ENCODE data around the gene PAK6.

The PAK6 gene

DNA sequence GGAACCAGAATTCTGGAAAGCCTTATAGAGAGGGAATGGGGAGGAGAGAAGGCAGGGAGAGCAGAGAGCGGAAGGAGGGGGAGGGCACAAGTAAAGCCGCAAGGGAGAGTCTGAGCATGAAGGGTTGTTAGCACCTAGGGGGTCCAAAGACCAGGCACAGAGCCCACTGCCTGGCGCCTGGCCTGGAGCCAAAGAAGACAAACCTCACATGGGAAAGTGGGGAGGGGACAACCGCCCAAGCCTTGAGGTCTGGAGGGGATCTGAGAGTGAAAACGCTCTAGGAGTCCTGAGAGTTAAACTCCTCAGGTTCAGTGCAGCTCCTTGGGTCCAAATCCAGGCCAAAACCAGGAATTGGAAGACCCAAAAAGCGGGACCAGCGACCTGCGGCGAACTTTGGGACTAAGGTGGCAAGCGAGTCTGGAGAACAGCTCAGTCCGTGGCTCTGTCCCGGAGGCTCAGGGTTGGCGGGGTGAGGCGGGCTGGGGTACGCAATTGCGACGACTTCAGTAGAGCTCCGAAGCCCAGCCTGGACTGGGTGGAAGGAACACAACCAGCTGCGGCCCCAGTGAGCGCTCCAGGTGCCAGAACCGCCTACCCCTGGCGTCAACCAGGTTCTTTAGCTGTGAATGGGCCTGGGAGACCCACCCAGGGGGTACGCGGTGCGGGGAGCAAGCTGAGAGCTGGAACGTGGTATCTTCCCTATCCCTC lies 83.8 kb downstream of the PAK6 start:
- H3K9me3 ChIP-seq (ENCODE audit: insufficient read depth, low read length), result no peaks in the 10 kb centered on the region
- TF ChIP-seq EZH2phosphoT487 (IDR thresholded peaks at IDR 0.05; ENCODE audit: low read depth), result no peak
- TF ChIP-seq, protein P1, sequence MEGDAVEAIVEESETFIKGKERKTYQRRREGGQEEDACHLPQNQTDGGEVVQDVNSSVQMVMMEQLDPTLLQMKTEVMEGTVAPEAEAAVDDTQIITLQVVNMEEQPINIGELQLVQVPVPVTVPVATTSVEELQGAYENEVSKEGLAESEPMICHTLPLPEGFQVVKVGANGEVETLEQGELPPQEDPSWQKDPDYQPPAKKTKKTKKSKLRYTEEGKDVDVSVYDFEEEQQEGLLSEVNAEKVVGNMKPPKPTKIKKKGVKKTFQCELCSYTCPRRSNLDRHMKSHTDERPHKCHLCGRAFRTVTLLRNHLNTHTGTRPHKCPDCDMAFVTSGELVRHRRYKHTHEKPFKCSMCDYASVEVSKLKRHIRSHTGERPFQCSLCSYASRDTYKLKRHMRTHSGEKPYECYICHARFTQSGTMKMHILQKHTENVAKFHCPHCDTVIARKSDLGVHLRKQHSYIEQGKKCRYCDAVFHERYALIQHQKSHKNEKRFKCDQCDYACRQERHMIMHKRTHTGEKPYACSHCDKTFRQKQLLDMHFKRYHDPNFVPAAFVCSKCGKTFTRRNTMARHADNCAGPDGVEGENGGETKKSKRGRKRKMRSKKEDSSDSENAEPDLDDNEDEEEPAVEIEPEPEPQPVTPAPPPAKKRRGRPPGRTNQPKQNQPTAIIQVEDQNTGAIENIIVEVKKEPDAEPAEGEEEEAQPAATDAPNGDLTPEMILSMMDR (IDR thresholded peaks at IDR 0.05; ENCODE audit: low read depth, low read length), result no peak
- H2AFZ ChIP-seq (ENCODE audit: low read depth, low read length), result no peak overlapping the region
- H3K4me2 ChIP-seq (ENCODE audit: low read length), result peak overlapping the region; percentile 80
- H3K36me3 ChIP-seq (replicated peaks; ENCODE audit: low read depth, low read length), result peaks cover 23% of the 10 kb centered on the region
- H3K4me3 ChIP-seq (ENCODE audit: low read length), result peak overlapping the region; percentile 70
- no peak overlapping the region for H3K9ac ChIP-seq (ENCODE audit: low read length)
- H3K27me3 ChIP-seq (ENCODE audit: low read depth, low read length), result no peaks in the 10 kb centered on the region; the same call in 1 of the 2 replicates
- H3K27ac ChIP-seq (ENCODE audit: low read length), result no peak overlapping the region
- H3K4me1 ChIP-seq (ENCODE audit: low read length), result peaks cover 34% of the 10 kb centered on the region
- 0 out of 2 replicates have a peak, but pooled peaks cover 9% of the 10 kb centered on the region for H4K20me1 ChIP-seq (ENCODE audit: insufficient read depth, low read length)
- H3K79me2 ChIP-seq (ENCODE audit: low read length), result 0 out of 2 replicates have a peak, but pooled peaks cover 2% of the 10 kb centered on the region

GRCh38 chr15:40323239-40323952 lies 84.5 kb downstream of the PAK6 start, which contains the start of gene INAFM2:
INAFM2 (plus strand) TSS chr15:40323692; CDS start chr15:40324056, 364 bp downstream.
- Histone ChIP-seq H3K27ac (ENCODE audit: low read length) (no peak within 1 kb of the TSS), H2AFZ (ENCODE audit: low read depth, low read length) (no peak within 1 kb of the TSS), H3K4me1 (ENCODE audit: low read length) (peaks cover 27% of the 10 kb centered on the region), H3K27me3 (ENCODE audit: low read depth, low read length) (no peaks in the 10 kb centered on the region; the same call in 1 of the 2 replicates), H3K4me2 (ENCODE audit: low read length) (peak within 1 kb of the TSS; percentile 93), H4K20me1 (ENCODE audit: insufficient read depth, low read length) (0 out of 2 replicates have a peak, but pooled peaks cover 9% of the 10 kb centered on the region), H3K4me3 (ENCODE audit: low read length) (peak within 1 kb of the TSS; percentile 88), H3K9me3 (ENCODE audit: insufficient read depth, low read length) (no peaks in the 10 kb centered on the region), H3K9ac (ENCODE audit: low read length) (peak within 1 kb of the TSS; percentile 69), H3K79me2 (ENCODE audit: low read length) (0 out of 2 replicates have a peak, but pooled peaks cover 2% of the 10 kb centered on the region), H3K36me3 (replicated peaks; ENCODE audit: low read depth, low read length) (peaks cover 28% of the 10 kb centered on the region)
- TF ChIP-seq, protein P1 (IDR thresholded peaks at IDR 0.05; ENCODE audit: low read depth, low read length), result no peak
- TF ChIP-seq EZH2phosphoT487 (IDR thresholded peaks at IDR 0.05; ENCODE audit: low read depth), result no peak

DNA sequence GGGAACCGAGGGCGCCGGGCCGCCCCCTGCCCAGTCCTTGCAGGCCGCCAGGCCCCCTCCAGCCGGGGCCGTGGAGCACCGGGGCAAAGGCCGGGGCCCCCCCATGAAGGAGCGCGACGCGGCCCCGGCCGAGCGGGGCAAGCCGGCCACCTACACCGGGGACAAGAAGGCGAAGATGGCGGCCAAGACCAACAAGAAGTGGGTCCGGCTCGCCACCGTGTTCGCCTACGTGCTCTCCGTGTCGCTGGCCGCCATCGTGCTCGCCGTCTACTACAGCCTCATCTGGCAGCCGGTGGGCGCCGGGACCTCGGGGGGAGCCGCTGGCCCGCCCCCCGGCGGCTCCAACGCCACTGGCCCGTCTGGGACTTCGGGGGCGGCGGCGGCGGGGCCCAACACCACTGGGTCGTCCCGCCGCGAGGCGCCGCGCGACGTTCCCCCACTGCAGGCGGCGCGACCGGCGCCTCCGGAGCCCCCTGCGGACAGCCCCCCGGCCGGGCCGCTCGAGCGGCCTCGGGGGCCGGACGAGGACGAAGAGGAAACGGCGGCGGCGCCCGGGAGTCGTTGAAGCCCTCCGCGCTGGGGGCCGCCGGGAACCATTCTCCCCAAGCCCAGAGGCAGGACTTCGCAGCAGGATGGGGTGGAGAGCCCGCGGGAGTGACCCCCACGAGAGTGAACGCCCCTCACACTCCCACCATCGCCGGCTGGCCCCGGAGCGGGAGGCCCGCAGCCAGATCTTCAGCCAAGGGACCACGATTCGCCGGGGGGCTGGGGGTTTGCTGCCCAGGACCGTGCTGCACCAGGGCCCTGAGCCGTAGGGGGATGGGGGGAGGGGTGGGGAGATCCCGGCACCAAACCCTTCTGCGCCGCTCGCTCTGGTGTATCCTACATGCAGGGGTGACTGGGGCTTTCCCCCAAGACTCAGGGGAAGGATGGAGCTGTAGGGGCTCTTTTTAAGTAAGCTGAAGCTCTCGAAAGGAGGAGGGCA lies 85.4 kb downstream of the PAK6 start:
- Histone ChIP-seq H3K4me3 (ENCODE audit: low read length) (peak overlapping the region; percentile 88), H3K27ac (ENCODE audit: low read length) (no peak overlapping the region), H4K20me1 (ENCODE audit: insufficient read depth, low read length) (0 out of 2 replicates have a peak, but pooled peaks cover 9% of the 10 kb centered on the region), H3K4me1 (ENCODE audit: low read length) (peaks cover 26% of the 10 kb centered on the region), H3K4me2 (ENCODE audit: low read length) (peak overlapping the region; percentile 93), H2AFZ (ENCODE audit: low read depth, low read length) (no peak overlapping the region), H3K9ac (ENCODE audit: low read length) (peak overlapping the region; percentile 69), H3K27me3 (ENCODE audit: low read depth, low read length) (no peaks in the 10 kb centered on the region; the same call in 1 of the 2 replicates), H3K36me3 (replicated peaks; ENCODE audit: low read depth, low read length) (peaks cover 34% of the 10 kb centered on the region), H3K9me3 (ENCODE audit: insufficient read depth, low read length) (no peaks in the 10 kb centered on the region), H3K79me2 (ENCODE audit: low read length) (0 out of 2 replicates have a peak, but pooled peaks cover 2% of the 10 kb centered on the region)
- TF ChIP-seq EZH2phosphoT487 (IDR thresholded peaks at IDR 0.05; ENCODE audit: low read depth), result no peak
- TF ChIP-seq, protein P1 (IDR thresholded peaks at IDR 0.05; ENCODE audit: low read depth, low read length), result no peak
